ENCODE data around the gene TMEM150A. TPM values are rescaled to one million over a fixed set of nuclear protein-coding genes. Genes with fewer than 3 reads are reported as not detected.
A peak's percentile ranks its signal among the peaks of the same experiment; 100 is the strongest.

The TMEM150A gene
- total and polyA plus RNA-seq, 2 of the 13 experiments (the other 11 are each of a cell fraction or from before 2014, with no cell fraction given), result 30.1 to 70.4 TPM

DNA sequence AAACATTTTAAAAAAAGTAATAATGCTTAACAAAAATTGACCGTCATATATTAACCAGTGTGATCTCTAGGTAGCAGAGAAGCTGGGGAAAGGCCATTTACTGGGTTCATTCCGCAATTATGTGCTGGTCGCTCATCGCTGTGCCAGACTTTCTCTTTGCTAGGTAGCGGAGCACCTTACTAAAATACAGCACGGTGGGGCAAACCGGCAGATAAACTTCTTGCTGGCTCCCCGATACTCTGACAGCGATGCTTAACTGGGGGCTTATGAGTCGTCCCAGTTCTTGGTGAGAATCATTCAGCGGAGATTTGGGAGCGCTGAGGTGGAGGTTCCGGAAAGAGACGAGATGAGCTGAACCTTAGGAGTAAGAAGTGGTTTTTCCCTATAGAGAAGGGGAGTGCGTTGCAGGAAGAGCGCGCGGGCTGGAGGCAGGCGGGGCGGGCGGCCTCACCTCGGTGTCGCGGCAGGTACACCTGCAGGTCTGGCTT is 8.8 kb upstream of the TMEM150A start:
- no peaks in the 10 kb centered on the region for H3K9me3 ChIP-seq (ENCODE audit: low read length)
- peak overlapping the region; percentile 93 for H3K9ac ChIP-seq (ENCODE audit: insufficient read depth, low read depth, low read length)
- peaks cover 74% of the 10 kb centered on the region for H3K4me1 ChIP-seq (ENCODE audit: insufficient read depth, low read length)
- H3K27ac ChIP-seq (ENCODE audit: extremely low read length, insufficient read depth, low read length), result peak overlapping the region; percentile 58
- H3K79me2 ChIP-seq (ENCODE audit: insufficient read depth, low read length), result peaks cover 17% of the 10 kb centered on the region
- in situ Hi-C loops (cut with HindIII; ENCODE audit: extremely low pct_ligation_motif_present, low pct_unique_long_range_greater_than_20kb) (no loop called here), intact Hi-C loops (cut with micrococcal nuclease; ENCODE audit: unreplicated experiment) (loop anchor here (5.0 kb wide), 1 partner anchor 189 kb away; no protein-coding TSS in a partner anchor)
- no peak overlapping the region for H2AFZ ChIP-seq (ENCODE audit: low read length)
- no peaks in the 10 kb centered on the region; a peak in 1 of 5 replicates for H3K27me3 ChIP-seq (ENCODE audit: control insufficient read depth in 1 of 2, insufficient read depth in 2 of 2, low read length in 2 of 2)
- H3K4me2 ChIP-seq (ENCODE audit: low read depth, low read length), result peak overlapping the region; percentile 82
- 0 out of 2 replicates have a peak, but pooled peaks cover 3% of the 10 kb centered on the region for H4K20me1 ChIP-seq (ENCODE audit: insufficient read depth, low read length)
- CTCF ChIA-PET (ENCODE audit: low intra/inter-chr PET ratio, low total read pairs), result no interaction called here
- H3K4me3 ChIP-seq (replicated peaks in 1 of 3; ENCODE audit: insufficient read depth in 1 of 3, low read depth in 2 of 3, low read length in 3 of 3), result peak overlapping the region; percentile 92 to 100 (median 95)
- TSS peak; percentile 53 for BruUV-seq (replicated peaks)
- POLR2A ChIA-PET, result interaction anchor here (0.9 to 25.9 kb wide), 13 partner anchors 18 to 286 kb away, joined by 3 to 795 read pairs (median 4); partner anchors contain the start of genes ELMOD3, GGCX, MAT2A and RETSAT
- H3K36me3 ChIP-seq (replicated peaks in 1 of 2; ENCODE audit: control insufficient read depth in 1 of 2, insufficient read depth in 2 of 2, low read length in 2 of 2), result peaks cover 9 to 23% of the 10 kb centered on the region in 2 experiments
- ATAC-seq (peak; percentile 31), FAIRE-seq (no peak), DNase-seq (ENCODE audit: low spot score) (no peak)
- WGBS (ENCODE audit: low lambda C conversion rate), result 4% methylated on average over 24 of the region's 24 CpGs
- no peak for TF ChIP-seq FOXA1 (IDR thresholded peaks at IDR 0.05)
- 0 out of 2 replicates have a peak, but pooled peaks have one; percentile 1 for TF ChIP-seq FOXA1 (CRISPR knock-in tag; IDR thresholded peaks at IDR 0.05)
- 0 out of 2 replicates have a peak, but pooled peaks have one; percentile 14 for TF ChIP-seq ZNF337 (CRISPR knock-in tag; IDR thresholded peaks at IDR 0.05; ENCODE audit: borderline replicate concordance, low read depth)
- TF ChIP-seq ZBTB46 (CRISPR knock-in tag; IDR thresholded peaks at IDR 0.05; ENCODE audit: borderline replicate concordance), result no peak
- TF ChIP-seq ZNF430 (CRISPR knock-in tag; IDR thresholded peaks at IDR 0.05), result no peak
- TF ChIP-seq CC2D1A (CRISPR knock-in tag; IDR thresholded peaks at IDR 0.05), result peak; percentile 40; the same call in 1 of the 2 replicates
- TF ChIP-seq RBM22 (optimal IDR thresholded peaks at IDR 0.05; ENCODE audit: low read length), result peak; percentile 53
- TF ChIP-seq MED13 (CRISPR knock-in tag; IDR thresholded peaks at IDR 0.05), result no peak
- TF ChIP-seq CERS6 (CRISPR knock-in tag; IDR thresholded peaks at IDR 0.05), result no peak
- 0 out of 2 replicates have a peak, but pooled peaks have one; percentile 21 for TF ChIP-seq GZF1 (CRISPR knock-in tag; IDR thresholded peaks at IDR 0.05)
- no peak for TF ChIP-seq ZNF333 (CRISPR knock-in tag; IDR thresholded peaks at IDR 0.05; ENCODE audit: borderline replicate concordance)
- 0 out of 2 replicates have a peak, but pooled peaks have one; percentile 19 for TF ChIP-seq ZNF296 (CRISPR knock-in tag; conservative IDR thresholded peaks at IDR 0.05)
- TF ChIP-seq ZNF878 (CRISPR knock-in tag; IDR thresholded peaks at IDR 0.05), result 0 out of 2 replicates have a peak, but pooled peaks have one; percentile 36
- TF ChIP-seq ZNF678 (CRISPR knock-in tag; IDR thresholded peaks at IDR 0.05), result 0 out of 2 replicates have a peak, but pooled peaks have one; percentile 64
- TF ChIP-seq GABPA (IDR thresholded peaks at IDR 0.05; ENCODE audit: low read depth, low read length), result no peak
- 0 out of 2 replicates have a peak, but pooled peaks have one; percentile 4 for TF ChIP-seq GABPA (CRISPR knock-in tag; IDR thresholded peaks at IDR 0.05; ENCODE audit: low read depth)
